ENCODE results near the gene LHFPL2. TPM values are rescaled to one million over a fixed set of nuclear protein-coding genes. Genes with fewer than 3 reads are reported as not detected.

LHFPL2 gene
- total RNA-seq, 2 experiments from 2014 or later = 0.20 TPM; not detected in 1

- no peak overlapping the region for H3K4me3 Mint-ChIP-seq
- intact Hi-C loops (cut with micrococcal nuclease) = no loop called here
- ATAC-seq (no peak), DNase-seq (no peak)
- no peaks in the 10 kb centered on the region for H3K36me3 Mint-ChIP-seq (ENCODE audit: low read depth)
- peaks cover 11% of the 10 kb centered on the region for H3K4me1 Mint-ChIP-seq (ENCODE audit: low read depth)
- no peaks in the 10 kb centered on the region for H3K9me3 Mint-ChIP-seq
- H3K27ac Mint-ChIP-seq = no peak overlapping the region
- peaks cover 46% of the 10 kb centered on the region for H3K27me3 Mint-ChIP-seq
- TF ChIP-seq CTCF (IDR thresholded peaks at IDR 0.05) = no peak
- POLR2A ChIA-PET = no interaction called here
- CTCF ChIA-PET = no interaction called here
Observed at GRCh38 chr5:78649211-78649695, 681 bp upstream of the LHFPL2 start.

DNA sequence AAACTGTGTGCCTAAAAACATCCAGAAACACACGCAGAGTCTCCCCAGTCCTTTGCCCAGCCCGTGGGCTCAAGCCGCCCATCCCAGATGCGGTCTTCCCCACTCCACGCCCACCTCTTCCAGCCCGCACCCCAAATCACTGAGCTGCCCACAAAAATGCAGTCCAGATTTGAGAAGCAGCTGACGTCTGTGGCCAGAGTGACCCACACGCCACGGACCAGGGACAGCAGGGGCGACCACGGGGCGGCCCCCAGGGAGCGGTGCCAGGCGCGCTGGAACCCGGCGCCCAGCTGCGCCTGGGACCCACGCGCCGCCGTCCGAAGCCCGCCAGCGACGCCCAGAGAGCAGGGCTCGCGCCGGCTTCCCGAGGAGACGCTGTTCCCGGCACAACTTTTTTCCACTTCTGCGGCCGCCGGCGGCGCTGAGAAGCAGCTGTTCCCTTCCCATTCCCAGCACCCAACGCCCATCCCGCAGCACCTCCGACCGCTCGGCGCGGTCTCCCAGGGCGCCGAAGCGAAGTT lies 674 bp downstream of the LHFPL2 start:
- DNase-seq (no peak), ATAC-seq (no peak)
- TF ChIP-seq CTCF (IDR thresholded peaks at IDR 0.05) = no peak
- Mint-ChIP-seq H3K36me3 (ENCODE audit: low read depth) (no peaks in the 10 kb centered on the region), H3K27me3 (peaks cover 43% of the 10 kb centered on the region), H3K27ac (no peak overlapping the region), H3K9me3 (no peaks in the 10 kb centered on the region), H3K4me3 (peak overlapping the region; percentile 51), H3K4me1 (ENCODE audit: low read depth) (peaks cover 11% of the 10 kb centered on the region)
- ChIA-PET POLR2A (no interaction called here), CTCF (no interaction called here)
- intact Hi-C loops (cut with micrococcal nuclease) = no loop called here

- Mint-ChIP-seq H3K27me3 (peaks cover 42% of the 10 kb centered on the region), H3K4me3 (peak overlapping the region; percentile 51), H3K27ac (no peak overlapping the region), H3K36me3 (ENCODE audit: low read depth) (no peaks in the 10 kb centered on the region), H3K9me3 (no peaks in the 10 kb centered on the region), H3K4me1 (ENCODE audit: low read depth) (peaks cover 11% of the 10 kb centered on the region)
- ChIA-PET POLR2A (no interaction called here), CTCF (no interaction called here)
- no peak for TF ChIP-seq CTCF (IDR thresholded peaks at IDR 0.05)
- ATAC-seq = no peak
- peak; percentile 39 for DNase-seq
- intact Hi-C loops (cut with micrococcal nuclease) = no loop called here
Observed at GRCh38 chr5:78647351-78647818, 1.2 kb downstream of the LHFPL2 start.

DNA sequence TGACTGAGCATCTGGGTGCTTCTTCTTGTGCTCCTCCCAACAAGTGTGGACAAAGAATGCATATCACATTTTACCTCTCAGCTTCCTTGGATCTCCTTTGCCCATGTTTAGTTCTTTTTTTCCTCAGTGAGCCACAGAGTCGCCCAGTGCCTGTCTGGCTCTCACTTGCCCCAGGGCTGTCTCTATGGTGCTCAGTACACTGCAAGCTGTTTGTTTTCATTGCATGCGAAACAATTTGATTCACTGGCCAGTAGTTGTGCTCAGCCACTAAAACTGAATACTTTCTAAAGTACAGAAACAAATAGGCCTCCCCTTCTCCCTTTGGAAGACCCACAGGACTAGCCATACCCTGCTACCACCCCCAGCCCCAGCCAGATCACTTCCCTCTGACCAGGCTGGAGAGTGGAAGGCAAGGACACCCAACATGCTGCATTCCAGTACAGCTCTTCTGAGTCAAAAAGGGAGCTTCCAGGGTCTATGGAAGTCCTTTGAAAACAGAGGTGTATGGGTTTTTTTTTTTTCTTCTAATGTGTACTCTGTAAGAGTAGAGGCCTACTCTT lies 3.8 kb downstream of the LHFPL2 start:
- ATAC-seq (no peak), DNase-seq (no peak)
- Mint-ChIP-seq H3K27ac (no peak overlapping the region), H3K36me3 (ENCODE audit: low read depth) (no peaks in the 10 kb centered on the region), H3K27me3 (peaks cover 28% of the 10 kb centered on the region), H3K9me3 (no peaks in the 10 kb centered on the region), H3K4me1 (ENCODE audit: low read depth) (peaks cover 10% of the 10 kb centered on the region), H3K4me3 (no peak overlapping the region)
- POLR2A ChIA-PET = no interaction called here
- intact Hi-C loops (cut with micrococcal nuclease) = no loop called here
- no peak for TF ChIP-seq CTCF (IDR thresholded peaks at IDR 0.05)
- CTCF ChIA-PET = interaction anchor here (1.6 kb wide), 1 partner anchor 8 kb away, joined by 5 read pairs; no protein-coding TSS in a partner anchor

- no peak for ATAC-seq
- ChIA-PET CTCF (no interaction called here), POLR2A (no interaction called here)
- intact Hi-C loops (cut with micrococcal nuclease) = no loop called here
- no peak for DNase-seq
- Mint-ChIP-seq H3K27ac (no peak overlapping the region), H3K4me1 (ENCODE audit: low read depth) (peaks cover 8% of the 10 kb centered on the region), H3K9me3 (no peaks in the 10 kb centered on the region), H3K4me3 (no peak overlapping the region), H3K36me3 (ENCODE audit: low read depth) (no peaks in the 10 kb centered on the region), H3K27me3 (peaks cover 25% of the 10 kb centered on the region)
- TF ChIP-seq CTCF (IDR thresholded peaks at IDR 0.05) = no peak
Observed at GRCh38 chr5:78644129-78644528, 4.4 kb downstream of the LHFPL2 start.

All from activated CD8-positive, alpha-beta T cell treated with anti-CD3 and anti-CD28 coated beads for 36 hours (primary cell).